Measurements from ENCODE around the gene GINS2. TPM values are rescaled to one million over a fixed set of nuclear protein-coding genes. Genes with fewer than 3 reads are reported as not detected.

The GINS2 gene
- total and polyA plus RNA-seq, 8 donors = 0.87 to 3.6 (median 2.0) TPM; not detected in 1

GRCh38 chr16:85711982-85712587 lies 23.3 kb upstream of the GINS2 start:
- DNase-seq = no peak
- no peak overlapping the region for H3K27ac ChIP-seq
- intact Hi-C loops (cut with DNase I; ENCODE audit: low total_unique reads) = loop anchor here (10.0 kb wide), 1 partner anchor 437 kb away; no protein-coding TSS in a partner anchor

GRCh38 chr16:85710732-85711131 lies 22.0 kb upstream of the GINS2 start:
- peaks cover 0 to 9% (median 6%) of the 10 kb centered on the region in 4 donors for H3K9me3 ChIP-seq
- TF ChIP-seq POLR2AphosphoS5 (IDR thresholded peaks at IDR 0.05) (no peak), EP300 (IDR thresholded peaks at IDR 0.05) (no peak), POLR2A (IDR thresholded peaks at IDR 0.05) (no peak), CTCF (IDR thresholded peaks at IDR 0.05) (no peak)
- peaks cover 0 to 6% (median 0%) of the 10 kb centered on the region in 4 donors for H3K4me1 ChIP-seq
- no peak overlapping the region for H3K27ac ChIP-seq
- intact Hi-C loops (cut with DNase I; ENCODE audit: low total_unique reads) = loop anchor here (10.0 kb wide), 1 partner anchor 436 kb away; no protein-coding TSS in a partner anchor
- H3K36me3 ChIP-seq = no peaks in the 10 kb centered on the region
- no peak overlapping the region for H3K4me3 ChIP-seq
- no peaks in the 10 kb centered on the region for H3K27me3 ChIP-seq
- no peak for DNase-seq
- WGBS, 5 donors = 89 to 95% (median 92%) methylated on average over 9 of the region's 9 CpGs

More at GRCh38 chr16:85711982-85712587, 23.3 kb upstream of the GINS2 start:
- Histone ChIP-seq H3K4me3 (no peak overlapping the region), H3K4me1 (peaks cover 0 to 14% (median 0%) of the 10 kb centered on the region in 4 donors), H3K27me3 (peaks cover 0 to 4% (median 0%) of the 10 kb centered on the region in 3 donors), H3K9me3 (peaks cover 0 to 9% (median 6%) of the 10 kb centered on the region in 4 donors), H3K36me3 (no peaks in the 10 kb centered on the region)
- TF ChIP-seq POLR2A (IDR thresholded peaks at IDR 0.05) (no peak), EP300 (IDR thresholded peaks at IDR 0.05) (no peak), CTCF (IDR thresholded peaks at IDR 0.05) (no peak), POLR2AphosphoS5 (IDR thresholded peaks at IDR 0.05) (no peak)
- 90 to 100% (median 93%) methylated on average over 6 of the region's 6 CpGs for WGBS, 5 donors

GRCh38 chr16:85709766-85710585 lies 21.2 kb upstream of the GINS2 start:
- DNase-seq = no peak
- intact Hi-C loops (cut with DNase I; ENCODE audit: low total_unique reads) = loop anchor here (10.0 kb wide), 1 partner anchor 435 kb away; no protein-coding TSS in a partner anchor
- H3K27ac ChIP-seq = no peak overlapping the region
- H3K9me3 ChIP-seq = peaks cover 0 to 9% (median 6%) of the 10 kb centered on the region in 4 donors
- WGBS, 5 donors = 68 to 84% (median 73%) methylated on average over 27 to 53 of the region's 53 CpGs
- no peaks in the 10 kb centered on the region for H3K36me3 ChIP-seq
- no peaks in the 10 kb centered on the region for H3K4me1 ChIP-seq
- TF ChIP-seq POLR2AphosphoS5 (IDR thresholded peaks at IDR 0.05) (no peak), EP300 (IDR thresholded peaks at IDR 0.05) (no peak), POLR2A (IDR thresholded peaks at IDR 0.05) (no peak), CTCF (IDR thresholded peaks at IDR 0.05) (no peak)
- no peak overlapping the region for H3K4me3 ChIP-seq
- H3K27me3 ChIP-seq = no peaks in the 10 kb centered on the region

GRCh38 chr16:85708338-85708737 lies 19.6 kb upstream of the GINS2 start:
- Histone ChIP-seq H3K27me3 (no peaks in the 10 kb centered on the region), H3K9me3 (peaks cover 0 to 9% (median 6%) of the 10 kb centered on the region in 4 donors), H3K4me3 (no peak overlapping the region), H3K27ac (no peak overlapping the region), H3K4me1 (no peaks in the 10 kb centered on the region), H3K36me3 (no peaks in the 10 kb centered on the region)
- intact Hi-C loops (cut with DNase I; ENCODE audit: low total_unique reads) = no loop called here
- TF ChIP-seq POLR2AphosphoS5 (IDR thresholded peaks at IDR 0.05) = no peak
- TF ChIP-seq POLR2A (IDR thresholded peaks at IDR 0.05) = no peak
- no peak for TF ChIP-seq CTCF (IDR thresholded peaks at IDR 0.05)
- TF ChIP-seq EP300 (IDR thresholded peaks at IDR 0.05) = no peak
- DNase-seq = no peak
- 80 to 95% (median 91%) methylated on average over 5 to 6 of the region's 6 CpGs for WGBS, 5 donors

Data from stomach (tissue), 9 donors.